HCT116 (cell line): ENCODE results near the gene TSPAN15. TPM values are rescaled to one million over a fixed set of nuclear protein-coding genes. Genes with fewer than 3 reads are reported as not detected.

Source experiments
- ATAC-seq: fragments of 200-7000 bp; cut with Tn5 transposase; 2 replicates; pipeline ENCODE4 v1.9.1; 2020; ENCODE audit warnings: mild to moderate bottlenecking, moderate library complexity
- BruUV-seq: library from RNA; stranded (reverse); fragments of 400-500 nt; replicated peaks from 2 replicates; lab custom pipeline; 2021; lab: Mats Ljungman, UMichigan
- CTCF ChIA-PET: fragments of 300-600 bp; sonication (Branson Sonifier 250); formaldehyde crosslinking; loops from one replicate; lab custom pipeline; 2021; ENCODE audit warnings: antibody characterized with exemption; lab: Charles Lee
- POLR2A ChIA-PET: fragments of 300-600, 350-600 bp; sonication (Branson Sonifier 250); formaldehyde crosslinking; loops from one replicate; lab custom pipeline; 2021; ENCODE audit warnings: antibody characterized with exemption; lab: Charles Lee
- RAD21 ChIA-PET, 2 experiments: fragments of 300-600 bp; sonication (Branson Sonifier 250); formaldehyde crosslinking; loops; one replicate each; lab custom pipeline; 2023; ENCODE audit warnings: low total read pairs in 2 of 2; ENCODE audit not compliant: uncharacterized antibody in 2 of 2, unreplicated experiment in 2 of 2, low non-redundant PET in 1 of 2; lab: Charles Lee
- DNase-seq: peaks from one replicate; pipeline ENCODE4 v3.0.0-alpha.2; 2010; ENCODE audit warnings: low read depth, low spot score
- H2AFZ ChIP-seq: fragments of 200-600 bp; shearing (Covaris generic), sonication (generic); 2 replicates; pipeline ENCODE4 v1.6.1; 2017; ENCODE audit warnings: low read depth, mixed run types, mixed read lengths, antibody characterized with exemption, low read length; ENCODE audit not compliant: poor library complexity, severe bottlenecking
- H3K27ac ChIP-seq: 2 replicates; pipeline ENCODE4 v1.5.1; 2012; ENCODE audit warnings: low read depth, low read length
- H3K27me3 ChIP-seq: fragments of 200-600 bp; sonication (generic); 2 replicates; pipeline ENCODE4 v1.6.1; 2016; ENCODE audit warnings: mixed run types, low read length, mixed read lengths; ENCODE audit not compliant: insufficient read depth
- H3K36me3 ChIP-seq, 2 experiments: fragments of 200-500 bp in 1 of 2; fragments of 200-600 bp in 1 of 2; sonication (Bioruptor generic) in 1 of 2; sonication (generic) in 1 of 2; 2 replicates each; pipeline versions ENCODE4 v1.5.1 to v1.6.1; 2014 to 2016; ENCODE audit warnings: low read length in 2 of 2, inconsistent platforms in 1 of 2, mixed read lengths in 1 of 2, mixed run types in 1 of 2; ENCODE audit not compliant: insufficient read depth in 2 of 2, control insufficient read depth in 1 of 2
- H3K4me1 ChIP-seq, 2 experiments: fragments of 200-600 bp in 1 of 2; sonication (generic) in 1 of 2; 2 replicates each; pipeline versions ENCODE4 v1.5.1 to v1.6.1; 2012 to 2017; ENCODE audit warnings: low read length in 2 of 2, inconsistent platforms in 1 of 2, mild to moderate bottlenecking in 1 of 2, mixed read lengths in 1 of 2, mixed run types in 1 of 2, moderate library complexity in 1 of 2; ENCODE audit not compliant: insufficient read depth in 2 of 2, control insufficient read depth in 1 of 2
- H3K4me2 ChIP-seq: fragments of 200-600 bp; sonication (generic); 2 replicates; pipeline ENCODE4 v1.6.1; 2017; ENCODE audit warnings: mixed run types, low read length, mixed read lengths
- H3K4me3 ChIP-seq, 2 experiments: fragments of 200-600 bp in 1 of 2; sonication (generic) in 1 of 2; replicated peaks in 1 of 2; 2 replicates each; pipeline ENCODE4 v1.5.1; 2011 to 2016; ENCODE audit warnings: low read length in 2 of 2, control low read depth in 1 of 2, low read depth in 1 of 2, mild to moderate bottlenecking in 1 of 2, mixed read lengths in 1 of 2, mixed run types in 1 of 2
- H3K79me2 ChIP-seq: fragments of 200-600 bp; sonication (generic); 2 replicates; pipeline ENCODE4 v1.6.1; 2017; ENCODE audit warnings: mild to moderate bottlenecking, mixed run types, low read length, moderate library complexity, mixed read lengths; ENCODE audit not compliant: insufficient read depth
- H3K9ac ChIP-seq: fragments of 200-600 bp; sonication (generic); 2 replicates; pipeline ENCODE4 v1.6.1; 2016; ENCODE audit warnings: low read length, mixed read lengths
- H3K9me2 ChIP-seq: fragments of 200-600 bp; sonication (generic), shearing (Covaris generic); 2 replicates; pipeline ENCODE4 v1.6.1; 2017; ENCODE audit warnings: mixed run types, mild to moderate bottlenecking, moderate library complexity; ENCODE audit not compliant: insufficient read depth
- H3K9me3 ChIP-seq, 2 experiments: fragments of 200-500 bp in 1 of 2; fragments of 200-600 bp in 1 of 2; sonication (Bioruptor generic) in 1 of 2; sonication (generic) in 1 of 2; 2 replicates each; pipeline ENCODE4 v1.6.1; 2014 to 2017; ENCODE audit warnings: low read length in 2 of 2, mixed read lengths in 2 of 2, inconsistent platforms in 1 of 2, low read depth in 1 of 2, mild to moderate bottlenecking in 1 of 2, mixed run types in 1 of 2, moderate library complexity in 1 of 2; ENCODE audit not compliant: control insufficient read depth in 1 of 2, insufficient read depth in 1 of 2
- H4K20me1 ChIP-seq: fragments of 200-600 bp; sonication (generic), shearing (Covaris generic); 2 replicates; pipeline ENCODE4 v1.6.1; 2017; ENCODE audit warnings: mixed run types, mild to moderate bottlenecking, moderate library complexity; ENCODE audit not compliant: insufficient read depth
- ATF3 ChIP-seq: IDR thresholded peaks from 2 replicates; pipeline ENCODE4 v1.6.1; 2012
- CBX3 ChIP-seq: IDR thresholded peaks from 2 replicates; pipeline ENCODE4 v1.6.1; 2012; ENCODE audit warnings: low read depth
- FOSL1 ChIP-seq: IDR thresholded peaks from 2 replicates; pipeline ENCODE4 v1.6.1; 2012; ENCODE audit warnings: low read depth
- POLR2A ChIP-seq: IDR thresholded peaks from 2 replicates; pipeline ENCODE4 v1.7.0; 2011; ENCODE audit warnings: borderline replicate concordance; ENCODE audit not compliant: insufficient read depth, insufficient read length; ENCODE audit errors: extremely low read depth
- REST ChIP-seq: IDR thresholded peaks from 2 replicates; pipeline ENCODE4 v1.6.1; 2012; ENCODE audit warnings: low read depth
- SRF ChIP-seq: IDR thresholded peaks from 2 replicates; pipeline ENCODE4 v1.6.1; 2012; ENCODE audit warnings: low read depth
- YY1 ChIP-seq: IDR thresholded peaks from 2 replicates; pipeline ENCODE4 v1.6.1; 2011; ENCODE audit warnings: low read length, low read depth, moderate library complexity, mild to moderate bottlenecking; ENCODE audit not compliant: insufficient replicate concordance; ENCODE audit errors: extremely low read depth
- ZBTB33 ChIP-seq: IDR thresholded peaks from 2 replicates; pipeline ENCODE4 v1.6.1; 2011; ENCODE audit warnings: mild to moderate bottlenecking, low read length, moderate library complexity; ENCODE audit not compliant: insufficient replicate concordance; ENCODE audit errors: extremely low read depth
- ZNF274 ChIP-seq: fragments of 200-500 bp; sonication (Bioruptor generic); IDR thresholded peaks from 2 replicates; pipeline ENCODE4 v1.6.1; 2014; ENCODE audit warnings: mild to moderate bottlenecking, low read depth, low read length, inconsistent platforms
- intact Hi-C: fragments of 100-400 bp; cut with micrococcal nuclease; formaldehyde crosslinking; loops from 2 replicates; pipeline ENCODE4 v1.10.0; 2022
- total RNA-seq: library from RNA; stranded (reverse); gene quantifications from one replicate; pipeline ENCODE4 v1.2.1, GENCODE V29; 2021; ENCODE audit not compliant: unreplicated experiment

TSPAN15 gene
- total RNA-seq, 1 experiment from 2014 or later: 16.0 TPM

GRCh38 chr10:69406816-69407580, 44.3 kb upstream of the TSPAN15 start:
- Histone ChIP-seq H2AFZ (no peak overlapping the region), H3K4me1 (peaks cover 9 to 16% of the 10 kb centered on the region in 2 experiments)
- no peak for DNase-seq
- TF ChIP-seq YY1 (no peak), POLR2A (no peak), FOSL1 (no peak), ZNF274 (no peak), ZBTB33 (no peak), ATF3 (no peak), REST (no peak), SRF (no peak), CBX3 (no peak)
- TF ChIP-seq, all 23 proteins: peak for 0
- BruUV-seq: no TSS peak
- no peaks in the 10 kb centered on the region for H3K9me2 ChIP-seq
- no peaks in the 10 kb centered on the region for H3K27me3 ChIP-seq
- no peak overlapping the region for H3K4me2 ChIP-seq
- no peaks in the 10 kb centered on the region for H3K79me2 ChIP-seq
- no peak overlapping the region for H3K4me3 ChIP-seq
- POLR2A ChIA-PET: no interaction called here
- no peak overlapping the region for H3K9ac ChIP-seq
- intact Hi-C loops: no loop called here
- H4K20me1 ChIP-seq: no peaks in the 10 kb centered on the region
- H3K27ac ChIP-seq: no peak overlapping the region
- no peak for ATAC-seq
- CTCF ChIA-PET: interaction anchor here (1.1 to 4.4 kb wide), 6 partner anchors 9 to 230 kb away, joined by 3 to 46 read pairs (median 16); no protein-coding TSS in a partner anchor
- no peaks in the 10 kb centered on the region for H3K9me3 ChIP-seq
- RAD21 ChIA-PET: interaction anchor here in 1 of 2 experiments (0.5 kb wide), 1 partner anchor 138 kb away, joined by 4 read pairs; no protein-coding TSS in a partner anchor
- H3K36me3 ChIP-seq: no peaks in the 10 kb centered on the region
